PC-3 (cell line): Measurements from ENCODE around the gene FIZ1. TPM values are rescaled to one million over a fixed set of nuclear protein-coding genes. Genes with fewer than 3 reads are reported as not detected.
A peak's percentile ranks its signal among the peaks of the same experiment; 100 is the strongest.

Experiments
- ATAC-seq: fragments of 200-7000 bp; cut with Tn5 transposase; 2 replicates; pipeline ENCODE4 v1.9.1; 2020; ENCODE audit warnings: mild to moderate bottlenecking, moderate library complexity
- BruUV-seq: library from RNA; stranded (reverse); fragments of 400-500 nt; replicated peaks from 2 replicates; lab custom pipeline; 2021; lab: Mats Ljungman, UMichigan
- CTCF ChIA-PET: fragments of 300-600 bp; sonication (Branson Sonifier 250); formaldehyde crosslinking; loops from one replicate; lab custom pipeline; 2022; ENCODE audit warnings: antibody characterized with exemption; lab: Charles Lee
- POLR2A ChIA-PET: fragments of 300-600 bp; sonication (Branson Sonifier 250); formaldehyde crosslinking; loops from one replicate; lab custom pipeline; 2022; ENCODE audit warnings: antibody characterized with exemption; ENCODE audit not compliant: unreplicated experiment; lab: Charles Lee
- DNase-seq: peaks from one replicate; pipeline ENCODE4 v3.0.0-alpha.2; 2015
- H2AFZ ChIP-seq: fragments of 300-600 bp; sonication (generic); 2 replicates; pipeline ENCODE4 v1.6.0; 2016; ENCODE audit warnings: antibody characterized with exemption, low read length
- H3F3A ChIP-seq: fragments of 300-600 bp; sonication (generic); one replicate; pipeline ENCODE4 v1.6.0; 2017; ENCODE audit warnings: antibody characterized with exemption, low read length, control low read depth, mild to moderate bottlenecking; ENCODE audit not compliant: unreplicated experiment
- H3K27ac ChIP-seq: fragments of 300-600 bp; sonication (generic); 2 replicates; pipeline ENCODE4 v1.5.1; 2016; ENCODE audit warnings: mild to moderate bottlenecking, low read length
- H3K27me3 ChIP-seq: fragments of 300-600 bp; sonication (generic); 2 replicates; pipeline ENCODE4 v1.6.1; 2016; ENCODE audit warnings: low read length, mixed read lengths
- H3K36me3 ChIP-seq: fragments of 300-600 bp; sonication (generic); 2 replicates; pipeline ENCODE4 v1.6.1; 2016; ENCODE audit warnings: low read depth, mixed run types, low read length, mixed read lengths
- H3K4me1 ChIP-seq: fragments of 300-600 bp; sonication (generic); 2 replicates; pipeline ENCODE4 v1.5.1; 2016; ENCODE audit warnings: low read length; ENCODE audit not compliant: insufficient read depth
- H3K4me2 ChIP-seq: fragments of 300-600 bp; sonication (generic); 2 replicates; pipeline ENCODE4 v1.6.0; 2016; ENCODE audit warnings: low read length
- H3K4me3 ChIP-seq: fragments of 300-600 bp; sonication (generic); 2 replicates; pipeline ENCODE4 v1.5.1; 2016; ENCODE audit warnings: mild to moderate bottlenecking, low read length, mixed read lengths
- H3K79me2 ChIP-seq: fragments of 300-600 bp; sonication (generic); 2 replicates; pipeline ENCODE4 v1.6.1; 2017; ENCODE audit warnings: low read length, mixed read lengths
- H3K9ac ChIP-seq: fragments of 300-600 bp; sonication (generic); 2 replicates; pipeline ENCODE4 v1.6.0; 2016; ENCODE audit warnings: mild to moderate bottlenecking, low read length
- H3K9me2 ChIP-seq: fragments of 300-600 bp; sonication (generic); replicated peaks from 2 replicates; pipeline ENCODE4 v1.6.1; 2016; ENCODE audit warnings: mixed run types, low read length, mixed read lengths
- H3K9me3 ChIP-seq: fragments of 300-600 bp; sonication (generic); 2 replicates; pipeline ENCODE4 v1.6.1; 2016; ENCODE audit warnings: low read length, mixed read lengths
- H4K20me1 ChIP-seq: fragments of 300-600 bp; sonication (generic); 2 replicates; pipeline ENCODE4 v1.6.1; 2016; ENCODE audit warnings: low read length, mixed read lengths
- EZH2 ChIP-seq: fragments of 300-600 bp; sonication (generic); IDR thresholded peaks from one replicate; pipeline ENCODE4 v1.6.1; 2017; ENCODE audit warnings: antibody characterized with exemption, mild to moderate bottlenecking, low read length; ENCODE audit not compliant: unreplicated experiment
- EZH2phosphoT487 ChIP-seq: fragments of 300-600 bp; sonication (generic); IDR thresholded peaks from 2 replicates; pipeline ENCODE4 v1.6.1; 2018; ENCODE audit warnings: mild to moderate bottlenecking, antibody characterized with exemption, low read length, borderline replicate concordance
- intact Hi-C: fragments of 100-400 bp; cut with micrococcal nuclease; formaldehyde crosslinking; loops from 2 replicates; pipeline ENCODE4 v1.9.0; 2023
- total RNA-seq: library from RNA; depleted of rRNA; stranded (reverse); fragments of >200 nt; gene quantifications from 2 replicates; pipeline ENCODE4 v1.2.3, GENCODE V29; 2014
- TF ChIP-seq, protein P1 (sequence below): fragments of 300-600 bp; sonication (generic); conservative IDR thresholded peaks from 2 replicates; pipeline ENCODE4 v1.5.1; 2017; ENCODE audit warnings: antibody characterized with exemption, low read depth, mild to moderate bottlenecking, low read length

Gene FIZ1
- total RNA-seq, 1 experiment from 2014 or later = 11.7 TPM

DNA sequence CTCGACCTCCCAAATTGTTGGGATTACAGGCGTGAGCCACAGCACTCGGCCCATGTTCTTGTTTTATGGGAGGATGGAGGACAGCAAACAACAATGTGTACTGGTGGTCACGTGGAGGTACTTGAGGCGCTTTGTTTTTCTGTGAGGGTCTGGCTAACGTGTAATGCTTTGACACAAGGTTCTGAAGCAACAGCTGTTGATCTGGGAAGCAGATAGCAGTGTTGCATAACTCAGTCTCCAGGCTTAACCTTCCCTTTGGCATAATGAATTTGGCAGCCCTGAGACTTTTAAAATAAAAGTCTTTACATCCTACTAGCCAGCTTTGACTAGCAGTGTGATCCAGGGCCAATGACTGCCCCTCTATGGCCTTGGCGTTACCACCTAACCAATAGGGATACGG, 34.5 kb upstream of the FIZ1 start:
- CTCF ChIA-PET = interaction anchor here (1.0 to 1.6 kb wide), 3 partner anchors 20 to 478 kb away, joined by 3 to 12 read pairs (median 3); no protein-coding TSS in a partner anchor
- peak overlapping the region; percentile 99; the same call in 1 of the 2 replicates for H3K4me2 ChIP-seq
- TF ChIP-seq, protein P1, sequence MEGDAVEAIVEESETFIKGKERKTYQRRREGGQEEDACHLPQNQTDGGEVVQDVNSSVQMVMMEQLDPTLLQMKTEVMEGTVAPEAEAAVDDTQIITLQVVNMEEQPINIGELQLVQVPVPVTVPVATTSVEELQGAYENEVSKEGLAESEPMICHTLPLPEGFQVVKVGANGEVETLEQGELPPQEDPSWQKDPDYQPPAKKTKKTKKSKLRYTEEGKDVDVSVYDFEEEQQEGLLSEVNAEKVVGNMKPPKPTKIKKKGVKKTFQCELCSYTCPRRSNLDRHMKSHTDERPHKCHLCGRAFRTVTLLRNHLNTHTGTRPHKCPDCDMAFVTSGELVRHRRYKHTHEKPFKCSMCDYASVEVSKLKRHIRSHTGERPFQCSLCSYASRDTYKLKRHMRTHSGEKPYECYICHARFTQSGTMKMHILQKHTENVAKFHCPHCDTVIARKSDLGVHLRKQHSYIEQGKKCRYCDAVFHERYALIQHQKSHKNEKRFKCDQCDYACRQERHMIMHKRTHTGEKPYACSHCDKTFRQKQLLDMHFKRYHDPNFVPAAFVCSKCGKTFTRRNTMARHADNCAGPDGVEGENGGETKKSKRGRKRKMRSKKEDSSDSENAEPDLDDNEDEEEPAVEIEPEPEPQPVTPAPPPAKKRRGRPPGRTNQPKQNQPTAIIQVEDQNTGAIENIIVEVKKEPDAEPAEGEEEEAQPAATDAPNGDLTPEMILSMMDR = no peak
- TF ChIP-seq EZH2phosphoT487 (no peak), EZH2 (no peak)
- BruUV-seq = no TSS peak
- no peaks in the 10 kb centered on the region for H3K9me2 ChIP-seq
- H3K79me2 ChIP-seq = peaks cover 41% of the 10 kb centered on the region
- H4K20me1 ChIP-seq = no peaks in the 10 kb centered on the region
- H3K9ac ChIP-seq = no peak overlapping the region
- no peaks in the 10 kb centered on the region for H3K27me3 ChIP-seq
- H3K27ac ChIP-seq = no peak overlapping the region
- ATAC-seq (no peak), DNase-seq (no peak)
- peak overlapping the region; percentile 81 for H2AFZ ChIP-seq
- H3K9me3 ChIP-seq = no peaks in the 10 kb centered on the region
- no peaks in the 10 kb centered on the region for H3F3A ChIP-seq
- POLR2A ChIA-PET = no interaction called here
- H3K36me3 ChIP-seq = no peaks in the 10 kb centered on the region
- H3K4me1 ChIP-seq = peaks cover 13% of the 10 kb centered on the region
- no peak overlapping the region for H3K4me3 ChIP-seq
- intact Hi-C loops = loop anchor here (5.0 kb wide), 2 partner anchors 37 to 172 kb away; partner anchors contain the start of genes C19orf85, FIZ1 and ISOC2

DNA sequence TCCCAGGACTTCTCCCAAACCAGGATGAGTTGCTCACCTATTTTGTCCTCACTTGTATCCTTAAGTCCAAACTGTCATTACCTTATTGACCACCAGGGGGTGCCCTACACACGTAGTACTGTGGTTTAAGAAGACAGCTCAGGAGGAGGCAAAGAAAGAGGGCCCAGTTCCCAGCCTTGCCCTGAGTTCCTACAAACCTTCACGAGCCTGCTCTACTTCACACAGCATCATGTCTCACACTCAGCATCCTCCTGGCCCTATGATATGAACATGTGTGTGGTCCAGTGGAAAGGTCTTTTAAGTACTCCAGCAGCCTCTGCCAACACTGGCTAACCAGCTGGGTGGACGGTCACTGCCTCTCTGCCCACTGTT, 33.1 kb upstream of the FIZ1 start:
- CTCF ChIA-PET = interaction anchor here (0.5 to 1.6 kb wide), 9 partner anchors 11 to 210 kb away, joined by 3 to 12 read pairs (median 5); partner anchors contain the start of genes FIZ1 and ZNF524

More for the DNA sequence above, 33.1 kb upstream of the FIZ1 start:
- no peaks in the 10 kb centered on the region for H4K20me1 ChIP-seq
- BruUV-seq = no TSS peak
- H3K9me2 ChIP-seq = no peaks in the 10 kb centered on the region
- H3K27me3 ChIP-seq = no peaks in the 10 kb centered on the region
- H3K4me2 ChIP-seq = no peak overlapping the region
- no peaks in the 10 kb centered on the region for H3K9me3 ChIP-seq
- H2AFZ ChIP-seq = peak overlapping the region; percentile 42
- peak; percentile 73 for ATAC-seq
- H3K4me1 ChIP-seq = peaks cover 13% of the 10 kb centered on the region
- H3K9ac ChIP-seq = no peak overlapping the region
- DNase-seq = peak; percentile 99
- intact Hi-C loops = loop anchor here (5.0 kb wide), 2 partner anchors 35 to 170 kb away; partner anchors contain the start of genes C19orf85, FIZ1 and ISOC2
- no peaks in the 10 kb centered on the region for H3K36me3 ChIP-seq
- TF ChIP-seq EZH2phosphoT487 (no peak), EZH2 (no peak)
- TF ChIP-seq, protein P1 = peak; percentile 96
- H3K79me2 ChIP-seq = peaks cover 27% of the 10 kb centered on the region
- POLR2A ChIA-PET = interaction anchor here (0.5 to 0.6 kb wide), 3 partner anchors 8 to 451 kb away, joined by 3 to 7 read pairs (median 4); partner anchors contain the start of genes FIZ1 and ZNF784
- no peak overlapping the region for H3K27ac ChIP-seq
- no peak overlapping the region for H3K4me3 ChIP-seq
- no peaks in the 10 kb centered on the region for H3F3A ChIP-seq
